Subcutaneous adipose tissue (tissue), 4 donors: Measurements from ENCODE around the gene AATK. TPM values are rescaled to one million over a fixed set of nuclear protein-coding genes. Genes with fewer than 3 reads are reported as not detected.

Source experiments
- CTCF ChIP-seq: fragments of 450-650 bp; IDR thresholded peaks from one replicate; pipeline ENCODE4 v1.5.1; 2016; ENCODE audit warnings: low read depth, mild to moderate bottlenecking, control low read depth, antibody characterized with exemption, moderate library complexity
- total RNA-seq, 4 donors: library from RNA; depleted of rRNA; stranded (reverse); fragments of >200 nt; gene quantifications; one replicate each; pipeline ENCODE4 v1.1.0, GENCODE V29; 2016

AATK gene
- total RNA-seq, 4 donors from 2014 or later: 1.0 to 2.0 (median 1.7) TPM

DNA sequence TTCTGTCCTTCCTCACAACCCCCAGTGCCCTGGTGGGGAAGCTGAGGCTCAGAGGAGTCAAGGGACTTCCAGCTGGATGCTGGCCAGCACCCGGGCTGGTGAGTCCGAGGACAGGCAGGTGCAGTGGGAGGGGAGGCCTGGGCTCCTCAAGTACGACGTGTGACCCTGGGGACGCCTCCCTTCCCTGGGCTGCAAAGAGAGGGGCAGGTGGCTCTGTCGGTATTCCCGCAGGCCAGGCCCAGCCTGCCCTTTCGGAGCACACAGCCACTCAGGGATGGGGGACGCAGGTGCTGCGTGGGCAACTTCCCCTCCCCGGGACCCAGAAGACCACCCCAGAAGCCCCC lies 33.9 kb downstream of the AATK start:
- TF ChIP-seq CTCF: no peak

DNA sequence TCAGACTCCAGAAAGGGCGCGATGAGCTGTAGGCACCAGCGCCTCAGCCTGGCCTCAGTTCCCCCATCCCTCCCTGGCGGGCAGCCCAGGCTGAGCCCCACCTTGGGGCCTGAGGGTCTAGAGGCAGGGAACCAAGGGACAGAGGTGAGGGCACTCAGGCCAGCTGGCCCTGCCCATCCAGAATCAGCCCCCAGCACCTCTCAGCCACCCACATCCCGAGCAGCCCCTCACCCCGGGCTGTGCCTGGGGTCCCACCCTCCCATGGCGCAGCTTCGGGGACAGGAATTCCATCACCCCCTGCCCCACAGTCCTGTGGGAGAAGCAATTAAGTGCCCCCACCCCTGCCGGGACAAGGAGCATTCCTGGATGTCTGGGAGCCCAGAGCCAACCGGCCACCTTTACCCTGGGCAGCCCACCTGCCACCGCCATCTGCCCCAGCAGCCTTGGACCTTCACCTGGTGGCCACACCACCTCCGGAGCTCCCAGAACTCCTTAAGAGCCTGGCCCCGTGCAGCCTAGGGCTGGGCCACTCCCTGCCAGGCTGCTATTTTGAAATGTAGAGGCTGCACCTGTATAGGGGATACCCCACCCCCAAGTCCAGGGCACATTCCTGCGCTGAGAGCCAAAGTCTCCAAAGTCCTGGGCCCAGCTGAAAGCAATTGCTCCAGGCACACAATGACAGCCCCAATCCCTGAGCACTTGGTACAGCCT lies 34.4 kb downstream of the AATK start:
- no peak for TF ChIP-seq CTCF

GRCh38 chr17:81130385-81131361 lies 35.3 kb downstream of the AATK start:
- TF ChIP-seq CTCF: no peak

DNA sequence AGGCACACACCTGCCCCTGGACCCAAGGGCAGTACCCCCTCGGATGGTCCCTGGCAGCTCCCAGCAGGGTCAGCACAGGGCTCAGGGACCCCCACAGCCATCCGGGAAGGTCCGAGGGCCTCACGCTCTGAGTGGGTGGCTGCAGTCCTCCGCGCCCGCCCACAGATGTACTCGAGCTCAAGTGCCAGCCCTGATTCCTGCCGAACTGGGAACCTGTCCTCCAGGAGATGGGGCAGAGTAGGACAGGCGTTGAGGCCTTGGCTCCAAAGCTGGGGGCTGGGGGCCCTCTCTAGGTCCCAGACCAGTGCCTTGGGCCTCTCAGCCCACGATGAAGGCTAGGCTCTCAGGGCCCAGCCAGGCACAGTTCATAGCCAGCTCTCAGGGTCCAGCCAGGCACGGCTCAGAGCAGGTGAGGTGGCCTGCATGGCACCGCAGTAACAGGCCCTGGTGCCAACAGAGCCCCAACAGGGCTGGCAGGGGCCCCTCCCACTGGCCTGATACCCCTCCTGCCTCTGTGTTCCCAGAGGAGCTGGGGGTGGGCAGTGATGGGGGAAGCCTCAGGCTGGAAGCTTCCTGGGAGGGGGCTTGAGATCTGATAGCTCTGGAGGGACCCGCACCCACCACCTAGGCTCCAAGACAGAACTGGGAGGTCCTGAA lies 36.2 kb downstream of the AATK start:
- no peak for TF ChIP-seq CTCF

- TF ChIP-seq CTCF: no peak
These were observed 36.7 kb downstream of the AATK start for GRCh38 chr17:81129289-81129688.

DNA sequence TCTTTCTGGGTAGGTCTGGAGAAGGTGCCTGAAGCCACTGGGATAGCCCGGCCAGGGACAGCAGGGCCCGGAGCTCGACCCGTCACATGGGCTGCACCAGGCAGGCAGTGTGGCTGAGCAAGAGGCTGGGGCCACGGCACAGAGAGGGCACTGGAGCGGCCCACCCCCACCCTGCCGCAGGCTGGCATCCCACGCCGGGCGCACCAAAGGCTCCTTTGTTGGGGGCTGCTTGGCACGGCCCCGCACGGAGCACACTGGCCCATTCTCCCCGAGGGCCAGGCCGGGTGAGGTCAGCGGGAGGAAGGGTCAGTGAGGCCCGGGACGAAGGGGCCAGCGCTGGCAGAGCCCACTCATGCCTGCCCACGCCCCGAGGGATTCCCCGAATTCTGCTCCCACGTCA lies 37.2 kb downstream of the AATK start:
- no peak for TF ChIP-seq CTCF

DNA sequence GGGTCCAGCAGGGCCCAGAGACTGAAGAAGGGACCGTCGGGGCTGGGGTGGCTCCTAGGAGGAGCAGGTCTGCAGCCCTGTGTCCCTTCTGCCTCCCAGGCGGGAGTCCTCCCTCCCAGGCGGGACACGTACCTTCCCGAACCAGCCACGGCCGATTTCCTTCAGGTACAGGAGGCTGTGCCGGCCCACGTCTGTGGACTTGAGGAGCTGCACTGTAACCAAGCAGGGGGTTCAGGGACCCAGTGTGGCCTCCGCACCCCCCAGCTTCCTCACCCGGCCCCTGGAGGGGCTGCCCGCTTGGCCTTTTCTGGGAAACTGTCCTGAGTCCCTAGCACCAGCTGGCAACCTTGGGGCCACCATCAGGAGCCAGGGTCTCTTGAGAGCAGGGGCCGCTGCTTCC lies 37.7 kb downstream of the AATK start:
- TF ChIP-seq CTCF: no peak
